DOHH2 (cell line): Measurements from ENCODE around the gene GCGR.

ENCODE experiments used
- H3F3A ChIP-seq: fragments of 200-600 bp; sonication (generic), shearing (Covaris generic); 2 replicates; pipeline ENCODE4 v1.6.0; 2016; ENCODE audit warnings: antibody characterized with exemption, mild to moderate bottlenecking; ENCODE audit not compliant: control insufficient read depth, insufficient read depth
- H3K27ac ChIP-seq: fragments of 200-600 bp; sonication (generic); 2 replicates; pipeline ENCODE4 v1.5.1; 2014; ENCODE audit warnings: low read depth, mild to moderate bottlenecking, low read length, moderate library complexity
- H3K27me3 ChIP-seq: fragments of 200-600 bp; sonication (generic); 2 replicates; pipeline ENCODE4 v1.6.1; 2014; ENCODE audit warnings: mild to moderate bottlenecking, low read length, mixed read lengths; ENCODE audit not compliant: control insufficient read depth
- H3K36me3 ChIP-seq: fragments of 200-600 bp; sonication (generic); 2 replicates; pipeline ENCODE4 v1.6.1; 2014; ENCODE audit warnings: mild to moderate bottlenecking, low read length, moderate library complexity, mixed read lengths; ENCODE audit not compliant: control insufficient read depth
- H3K4me1 ChIP-seq: fragments of 200-600 bp; sonication (generic); 2 replicates; pipeline ENCODE4 v1.6.1; 2014; ENCODE audit warnings: mild to moderate bottlenecking, low read length, mixed read lengths; ENCODE audit not compliant: control insufficient read depth
- H3K4me2 ChIP-seq: fragments of 200-600 bp; sonication (generic); 2 replicates; pipeline ENCODE4 v1.6.0; 2014; ENCODE audit warnings: mild to moderate bottlenecking, low read length, moderate library complexity
- H3K4me3 ChIP-seq: fragments of 200-600 bp; sonication (generic); 2 replicates; pipeline ENCODE4 v1.5.1; 2014; ENCODE audit warnings: mild to moderate bottlenecking, low read length, mixed read lengths
- H3K79me2 ChIP-seq: fragments of 200-600 bp; sonication (generic); 2 replicates; pipeline ENCODE4 v1.6.1; 2014; ENCODE audit warnings: mild to moderate bottlenecking, low read length, mixed read lengths; ENCODE audit not compliant: control insufficient read depth
- H3K9me2 ChIP-seq: fragments of 200-600 bp; sonication (generic); replicated peaks from 2 replicates; pipeline ENCODE4 v1.6.1; 2014; ENCODE audit warnings: mild to moderate bottlenecking, low read length, mixed read lengths; ENCODE audit not compliant: control insufficient read depth
- H3K9me3 ChIP-seq: fragments of 200-600 bp; sonication (generic); 2 replicates; pipeline ENCODE4 v1.6.1; 2014; ENCODE audit warnings: antibody characterized with exemption, low read length, mixed read lengths; ENCODE audit not compliant: control insufficient read depth, insufficient read depth
- H4K20me1 ChIP-seq: fragments of 200-600 bp; sonication (generic); 2 replicates; pipeline ENCODE4 v1.6.0; 2014; ENCODE audit warnings: low read depth, mild to moderate bottlenecking, antibody characterized with exemption, low read length, moderate library complexity; ENCODE audit not compliant: control insufficient read depth, insufficient read depth
- EZH2phosphoT487 ChIP-seq: fragments of 200-600 bp; sonication (generic); IDR thresholded peaks from 2 replicates; pipeline ENCODE4 v1.6.1; 2017; ENCODE audit warnings: borderline replicate concordance, mild to moderate bottlenecking, antibody characterized with exemption, low read length, moderate library complexity, mixed read lengths
- TF ChIP-seq, protein P1 (sequence below): fragments of 200-600 bp; sonication (generic); IDR thresholded peaks from one replicate; pipeline ENCODE4 v1.5.1; 2014; ENCODE audit warnings: antibody characterized with exemption, mild to moderate bottlenecking, low read depth, low read length; ENCODE audit not compliant: poor library complexity, severe bottlenecking

GCGR gene

GRCh38 chr17:81851423-81851822 is 47.5 kb downstream of the GCGR start:
- Histone ChIP-seq H3K36me3 (peaks cover 66% of the 10 kb centered on the region), H3F3A (no peaks in the 10 kb centered on the region), H3K9me2 (no peaks in the 10 kb centered on the region)

GRCh38 chr17:81852237-81852636 is 48.3 kb downstream of the GCGR start:
- Histone ChIP-seq H3F3A (no peaks in the 10 kb centered on the region), H3K36me3 (peaks cover 66% of the 10 kb centered on the region), H3K27me3 (no peaks in the 10 kb centered on the region), H3K4me1 (no peaks in the 10 kb centered on the region), H3K27ac (no peak overlapping the region), H3K9me2 (no peaks in the 10 kb centered on the region), H4K20me1 (0 out of 2 replicates have a peak, but pooled peaks cover 3% of the 10 kb centered on the region), H3K79me2 (peaks cover 56% of the 10 kb centered on the region), H3K9me3 (no peaks in the 10 kb centered on the region), H3K4me2 (no peak overlapping the region), H3K4me3 (no peak overlapping the region)
- no peak for TF ChIP-seq EZH2phosphoT487
- TF ChIP-seq, protein P1, sequence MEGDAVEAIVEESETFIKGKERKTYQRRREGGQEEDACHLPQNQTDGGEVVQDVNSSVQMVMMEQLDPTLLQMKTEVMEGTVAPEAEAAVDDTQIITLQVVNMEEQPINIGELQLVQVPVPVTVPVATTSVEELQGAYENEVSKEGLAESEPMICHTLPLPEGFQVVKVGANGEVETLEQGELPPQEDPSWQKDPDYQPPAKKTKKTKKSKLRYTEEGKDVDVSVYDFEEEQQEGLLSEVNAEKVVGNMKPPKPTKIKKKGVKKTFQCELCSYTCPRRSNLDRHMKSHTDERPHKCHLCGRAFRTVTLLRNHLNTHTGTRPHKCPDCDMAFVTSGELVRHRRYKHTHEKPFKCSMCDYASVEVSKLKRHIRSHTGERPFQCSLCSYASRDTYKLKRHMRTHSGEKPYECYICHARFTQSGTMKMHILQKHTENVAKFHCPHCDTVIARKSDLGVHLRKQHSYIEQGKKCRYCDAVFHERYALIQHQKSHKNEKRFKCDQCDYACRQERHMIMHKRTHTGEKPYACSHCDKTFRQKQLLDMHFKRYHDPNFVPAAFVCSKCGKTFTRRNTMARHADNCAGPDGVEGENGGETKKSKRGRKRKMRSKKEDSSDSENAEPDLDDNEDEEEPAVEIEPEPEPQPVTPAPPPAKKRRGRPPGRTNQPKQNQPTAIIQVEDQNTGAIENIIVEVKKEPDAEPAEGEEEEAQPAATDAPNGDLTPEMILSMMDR = no peak

More at GRCh38 chr17:81851423-81851822, 47.5 kb downstream of the GCGR start:
- H3K27ac ChIP-seq = no peak overlapping the region
- TF ChIP-seq EZH2phosphoT487 = no peak
- TF ChIP-seq, protein P1 = no peak
- H3K79me2 ChIP-seq = peaks cover 48% of the 10 kb centered on the region
- H3K27me3 ChIP-seq = no peaks in the 10 kb centered on the region
- no peaks in the 10 kb centered on the region for H3K4me1 ChIP-seq
- no peak overlapping the region for H3K4me2 ChIP-seq
- H3K4me3 ChIP-seq = no peak overlapping the region
- no peaks in the 10 kb centered on the region for H3K9me3 ChIP-seq
- 0 out of 2 replicates have a peak, but pooled peaks cover 3% of the 10 kb centered on the region for H4K20me1 ChIP-seq

DNA sequence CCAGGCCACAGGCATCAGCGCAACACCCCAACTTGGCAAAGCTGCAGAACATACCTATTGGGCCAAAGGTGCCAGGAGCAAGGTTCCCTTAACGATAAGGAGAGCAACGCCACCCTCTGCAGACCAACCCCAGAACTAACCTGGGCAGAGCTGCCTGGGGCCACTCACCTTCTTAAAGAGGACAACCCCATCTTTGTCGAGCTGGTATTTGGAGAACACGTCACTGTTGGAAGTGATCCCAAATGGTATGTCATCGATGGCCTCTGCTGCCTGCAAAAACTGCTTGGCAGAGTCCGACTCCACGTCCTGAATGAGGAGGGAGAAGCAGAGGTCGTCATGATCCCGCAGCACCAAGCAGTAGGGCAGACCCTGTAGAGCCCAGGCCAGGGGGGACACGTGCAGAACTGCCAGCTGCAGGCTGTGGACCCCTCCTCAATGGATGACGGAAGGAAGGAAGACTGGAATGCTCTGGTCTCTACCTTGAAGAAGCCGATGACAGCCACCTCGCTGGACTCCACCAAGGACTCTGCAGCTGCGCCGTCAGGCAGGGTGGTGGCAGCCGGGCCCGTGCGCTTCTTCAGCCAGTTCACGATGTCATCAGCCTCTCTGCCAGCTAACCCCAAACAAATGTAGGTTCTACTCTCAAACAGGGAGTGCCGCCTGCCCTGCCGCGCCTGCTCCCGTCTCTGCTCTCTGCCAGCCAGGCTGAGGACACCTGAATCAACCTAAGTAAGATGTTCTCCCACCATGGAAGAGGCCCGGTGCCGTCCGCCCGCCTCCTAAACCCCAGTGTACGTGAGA is 51.2 kb downstream of the GCGR start:
- TF ChIP-seq, protein P1 = no peak
- TF ChIP-seq EZH2phosphoT487 = no peak
- H3K9me2 ChIP-seq = no peaks in the 10 kb centered on the region
- no peaks in the 10 kb centered on the region for H3K27me3 ChIP-seq
- peaks cover 86% of the 10 kb centered on the region for H3K79me2 ChIP-seq
- H3K9me3 ChIP-seq = no peaks in the 10 kb centered on the region
- no peak overlapping the region for H3K27ac ChIP-seq
- H3K4me3 ChIP-seq = no peak overlapping the region
- peaks cover 87% of the 10 kb centered on the region for H3K36me3 ChIP-seq
- peaks cover 22% of the 10 kb centered on the region for H4K20me1 ChIP-seq
- H3F3A ChIP-seq = no peaks in the 10 kb centered on the region
- H3K4me2 ChIP-seq = no peak overlapping the region
- H3K4me1 ChIP-seq = peaks cover 15% of the 10 kb centered on the region
